ENCODE results near the gene MRAP. TPM values are rescaled to one million over a fixed set of nuclear protein-coding genes. Genes with fewer than 3 reads are reported as not detected.

MRAP gene
- not detected in 2 replicates for total RNA-seq

DNA sequence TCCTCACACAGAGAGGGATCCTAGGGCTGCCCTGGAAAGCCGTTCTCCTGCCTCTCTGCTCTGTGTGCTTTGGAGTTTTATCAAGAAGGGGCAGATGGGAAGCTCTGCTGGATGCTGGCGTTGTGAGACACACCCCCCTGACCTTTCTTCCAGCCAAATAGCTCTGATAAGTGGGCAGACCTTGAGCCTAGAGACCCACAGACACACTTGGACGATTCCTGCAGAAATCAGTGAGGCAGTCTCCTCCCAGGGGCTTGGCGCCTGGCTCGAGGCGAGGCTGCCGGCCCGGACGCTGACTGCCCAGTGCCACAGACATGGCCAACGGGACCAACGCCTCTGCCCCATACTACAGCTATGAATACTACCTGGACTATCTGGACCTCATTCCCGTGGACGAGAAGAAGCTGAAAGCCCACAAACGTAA, at the start of gene MRAP:
Gene MRAP (plus strand): TSS at position 198 of the 424 bp plus-strand sequence. CDS start 117 bp downstream, at position 315.

DNA sequence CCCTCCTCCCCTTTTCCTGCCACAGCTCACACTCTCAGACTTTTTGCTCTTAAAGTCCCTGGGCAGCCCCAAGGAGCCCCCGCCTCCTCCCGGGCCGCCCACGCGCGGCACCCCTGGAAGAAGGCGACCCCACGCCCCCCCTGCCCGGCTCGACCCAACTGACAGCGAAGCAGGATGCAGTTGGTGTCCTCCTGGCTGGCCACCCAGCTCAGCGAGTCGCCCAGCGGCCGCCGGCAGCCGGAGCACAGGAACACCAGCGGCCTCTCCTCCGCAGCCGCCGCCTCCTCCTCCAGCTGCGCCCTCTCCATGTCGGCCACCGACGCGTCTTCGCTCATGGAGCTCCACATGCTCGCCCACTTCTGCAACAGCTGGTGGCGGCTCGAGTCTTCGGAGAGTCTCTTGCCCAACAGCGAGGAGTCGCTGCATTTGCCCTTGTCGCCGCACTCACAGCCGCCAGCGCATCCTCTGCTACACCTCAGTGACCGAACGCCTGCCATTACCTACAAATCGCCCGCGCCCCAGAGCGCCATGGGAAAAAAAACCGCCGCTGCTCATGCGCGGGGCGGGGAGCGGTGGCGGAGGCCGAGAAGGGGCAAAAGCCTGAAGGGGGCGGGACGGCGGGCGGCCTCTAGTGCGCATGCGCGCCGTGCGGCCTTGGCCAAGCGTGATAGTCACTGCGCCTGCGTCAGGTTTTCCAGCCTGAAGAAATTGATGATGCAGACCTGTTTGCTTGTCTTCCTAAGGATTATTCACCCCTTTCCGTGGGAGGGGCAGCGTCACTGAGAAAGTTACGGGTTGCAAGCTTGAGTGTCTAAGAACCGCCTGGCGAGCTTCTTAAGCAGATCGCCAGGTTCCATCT, 19.9 kb upstream of the MRAP start, which contains the start of gene MIS18A:
Gene MIS18A (minus strand): TSS at position 532 of the 859 bp plus-strand sequence. CDS start 35 bp downstream, at position 497.

Other genes starting within 250 kb of the MRAP start
- gene MIS18A, start 19.8 kb upstream of the MRAP start, total RNA-seq: 5.9 and 21.5 TPM in 2 replicates
- gene URB1, start 94.2 kb downstream of the MRAP start, total RNA-seq: 17.8 and 30.1 TPM in 2 replicates
- 16.5 and 21.1 TPM in 2 replicates for gene EVA1C, start 113.9 kb downstream of the MRAP start, total RNA-seq